Measurements from ENCODE around the gene ZNRF2.
A peak's percentile ranks its signal among the peaks of the same experiment; 100 is the strongest.

ZNRF2 gene

DNA sequence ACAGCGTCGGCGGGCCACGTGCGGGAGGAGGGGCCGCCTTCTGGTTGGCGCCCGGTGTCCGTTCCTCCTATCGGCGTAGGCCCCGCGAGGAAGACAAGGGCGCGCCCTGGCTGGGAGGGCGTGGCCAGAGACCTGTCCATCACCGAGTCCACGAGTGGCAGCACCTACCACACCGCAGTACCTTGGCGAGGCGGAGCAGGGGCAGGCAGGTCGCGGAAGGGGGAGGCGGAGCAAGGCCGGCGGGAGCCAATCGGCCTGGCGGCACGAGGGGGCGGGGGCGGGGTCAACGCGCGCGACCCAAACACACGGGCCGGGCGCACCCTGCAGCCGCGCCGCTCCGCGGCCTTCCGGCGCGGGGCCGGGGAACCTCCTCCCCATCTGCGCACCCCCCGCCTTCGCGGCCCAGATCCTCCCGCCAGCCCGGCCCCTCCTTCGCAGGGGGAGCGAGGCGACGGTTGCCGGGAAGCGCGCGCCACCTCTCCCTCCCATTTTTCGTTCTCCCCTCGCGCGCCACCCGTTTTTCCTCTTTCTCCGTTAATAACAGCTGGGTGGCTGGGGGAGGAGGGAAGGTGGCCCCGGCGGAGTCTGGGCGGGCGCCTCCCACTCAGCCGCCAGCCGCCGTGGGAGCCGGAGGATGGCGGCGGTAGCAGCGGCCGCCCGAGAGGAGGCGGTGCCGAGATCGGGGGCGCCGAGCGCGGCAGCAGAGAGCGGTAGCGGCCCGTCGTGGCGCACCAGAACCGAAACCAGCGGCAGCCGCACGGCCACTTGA, at the start of gene ZNRF2:
TSS of gene ZNRF2 (plus strand) at position 300 of the 769 bp plus-strand sequence. CDS start 761 bp downstream, outside the sequence.
- peak; percentile 100 for DNase-seq
- Histone ChIP-seq H3K27me3 (ENCODE audit: insufficient read depth, low read depth, severe bottlenecking) (no peaks in the 10 kb centered on the region), H3K4me3 (ENCODE audit: low read depth, low read length) (peak within 1 kb of the TSS; percentile 89), H3K27ac (peak within 1 kb of the TSS; percentile 97), H3K36me3 (no peaks in the 10 kb centered on the region), H3K9me3 (ENCODE audit: severe bottlenecking) (no peaks in the 10 kb centered on the region)
- TF ChIP-seq, protein P1, sequence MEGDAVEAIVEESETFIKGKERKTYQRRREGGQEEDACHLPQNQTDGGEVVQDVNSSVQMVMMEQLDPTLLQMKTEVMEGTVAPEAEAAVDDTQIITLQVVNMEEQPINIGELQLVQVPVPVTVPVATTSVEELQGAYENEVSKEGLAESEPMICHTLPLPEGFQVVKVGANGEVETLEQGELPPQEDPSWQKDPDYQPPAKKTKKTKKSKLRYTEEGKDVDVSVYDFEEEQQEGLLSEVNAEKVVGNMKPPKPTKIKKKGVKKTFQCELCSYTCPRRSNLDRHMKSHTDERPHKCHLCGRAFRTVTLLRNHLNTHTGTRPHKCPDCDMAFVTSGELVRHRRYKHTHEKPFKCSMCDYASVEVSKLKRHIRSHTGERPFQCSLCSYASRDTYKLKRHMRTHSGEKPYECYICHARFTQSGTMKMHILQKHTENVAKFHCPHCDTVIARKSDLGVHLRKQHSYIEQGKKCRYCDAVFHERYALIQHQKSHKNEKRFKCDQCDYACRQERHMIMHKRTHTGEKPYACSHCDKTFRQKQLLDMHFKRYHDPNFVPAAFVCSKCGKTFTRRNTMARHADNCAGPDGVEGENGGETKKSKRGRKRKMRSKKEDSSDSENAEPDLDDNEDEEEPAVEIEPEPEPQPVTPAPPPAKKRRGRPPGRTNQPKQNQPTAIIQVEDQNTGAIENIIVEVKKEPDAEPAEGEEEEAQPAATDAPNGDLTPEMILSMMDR (IDR thresholded peaks at IDR 0.05; ENCODE audit: low read depth, low read length), result peak; percentile 40; the same call in 1 of the 2 replicates

DNA sequence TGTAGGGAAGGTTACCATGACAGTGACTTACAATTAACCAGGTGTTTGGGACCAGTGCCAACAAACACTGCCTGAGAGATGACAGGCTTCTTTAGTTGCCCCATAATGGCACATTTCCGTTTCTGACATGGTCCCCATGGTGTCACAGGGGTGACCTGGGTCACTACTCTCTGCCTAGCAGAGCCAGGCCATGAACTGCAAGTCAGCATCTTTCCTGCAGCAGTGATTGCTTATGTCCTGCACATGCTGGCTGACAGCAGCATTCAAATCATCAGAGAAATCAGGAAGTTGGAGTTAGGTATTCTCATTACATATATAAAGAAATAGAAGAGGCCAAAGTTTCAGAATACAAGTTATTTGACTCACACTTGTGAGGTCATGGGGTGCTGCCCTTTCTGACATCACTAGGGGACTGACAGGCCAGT, 47.1 kb upstream of the ZNRF2 start:
- Histone ChIP-seq H3K27me3 (ENCODE audit: insufficient read depth, low read depth, severe bottlenecking) (no peaks in the 10 kb centered on the region), H3K36me3 (no peaks in the 10 kb centered on the region), H3K4me3 (ENCODE audit: low read depth, low read length) (no peak overlapping the region), H3K27ac (no peak overlapping the region), H3K9me3 (ENCODE audit: severe bottlenecking) (no peaks in the 10 kb centered on the region)
- TF ChIP-seq, protein P1 (IDR thresholded peaks at IDR 0.05; ENCODE audit: low read depth, low read length), result no peak
- no peak for DNase-seq

DNA sequence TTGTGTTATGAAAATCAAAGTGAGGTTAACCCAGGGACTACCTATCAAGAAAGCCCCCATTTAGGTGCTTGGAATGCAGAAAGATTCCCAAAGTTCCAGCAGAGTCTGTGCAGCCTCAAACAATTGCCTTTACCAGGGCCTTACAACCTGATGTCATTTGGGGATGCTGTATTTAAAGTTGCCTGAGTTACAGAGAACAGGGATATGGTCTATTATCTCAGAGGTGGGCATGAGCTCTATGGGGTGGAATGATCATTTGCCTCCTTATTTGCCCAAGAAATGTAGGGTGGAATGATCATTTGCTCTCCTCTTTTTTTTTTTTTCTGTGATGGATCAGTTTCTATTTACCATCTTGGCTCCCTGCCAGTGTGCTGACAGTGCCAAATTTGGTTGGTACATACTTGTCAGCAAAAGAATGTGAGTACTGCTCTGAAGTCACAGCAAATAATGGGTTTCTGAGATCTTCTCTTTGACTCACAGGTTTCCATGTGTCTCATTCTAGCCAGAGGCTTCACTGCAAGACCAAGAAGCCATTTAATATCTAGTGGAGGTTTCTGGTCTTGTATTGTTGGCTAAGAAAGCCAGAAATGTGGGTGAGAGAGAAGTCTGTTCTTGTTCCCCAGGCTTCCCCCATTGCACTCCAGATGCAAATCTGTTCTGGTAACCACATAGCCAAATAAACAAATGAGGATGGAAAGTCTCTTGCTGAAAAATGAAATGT, 45.5 kb upstream of the ZNRF2 start:
- DNase-seq, result no peak
- H3K27ac ChIP-seq, result no peak overlapping the region

DNA sequence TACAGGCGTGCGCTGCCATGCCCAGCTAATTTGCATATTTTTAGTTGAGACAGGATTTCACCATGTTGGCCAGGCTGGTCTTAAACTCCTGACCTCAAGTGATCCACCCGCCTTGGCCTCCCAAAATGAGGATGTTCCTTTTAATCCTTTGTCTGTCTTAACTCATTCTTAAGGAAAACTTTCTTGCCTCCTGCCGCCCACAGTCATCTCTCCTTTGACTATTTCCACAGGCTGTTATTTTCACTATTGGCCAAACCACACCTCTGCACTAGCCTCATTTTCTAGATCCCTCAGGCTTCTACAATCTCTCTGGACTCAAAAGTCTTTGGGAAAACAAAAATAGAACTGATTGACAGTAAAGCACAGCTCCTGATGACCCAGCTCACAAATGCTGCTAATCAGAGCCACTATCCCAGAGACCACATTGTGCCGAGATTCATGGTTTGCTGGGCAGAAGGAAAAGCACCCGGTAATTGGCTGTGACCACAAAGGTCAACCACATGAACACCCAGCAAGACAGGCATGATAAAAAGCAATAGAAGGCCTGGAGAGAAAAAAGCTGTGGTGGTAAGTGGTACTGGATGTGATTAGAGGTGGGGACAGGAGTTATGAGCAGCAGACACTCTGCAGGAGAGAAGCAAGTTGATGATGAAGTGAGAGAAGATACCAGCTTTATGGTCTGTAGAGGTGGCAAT, 44.1 kb upstream of the ZNRF2 start:
- H3K36me3 ChIP-seq, result no peaks in the 10 kb centered on the region
- H3K27ac ChIP-seq, result no peak overlapping the region
- TF ChIP-seq, protein P1 (IDR thresholded peaks at IDR 0.05; ENCODE audit: low read depth, low read length), result no peak
- H3K9me3 ChIP-seq (ENCODE audit: severe bottlenecking), result no peaks in the 10 kb centered on the region
- H3K4me3 ChIP-seq (ENCODE audit: low read depth, low read length), result no peak overlapping the region
- no peak for DNase-seq
- H3K27me3 ChIP-seq (ENCODE audit: insufficient read depth, low read depth, severe bottlenecking), result no peaks in the 10 kb centered on the region

More for the DNA sequence above, 45.5 kb upstream of the ZNRF2 start:
- Histone ChIP-seq H3K36me3 (no peaks in the 10 kb centered on the region), H3K9me3 (ENCODE audit: severe bottlenecking) (no peaks in the 10 kb centered on the region), H3K27me3 (ENCODE audit: insufficient read depth, low read depth, severe bottlenecking) (no peaks in the 10 kb centered on the region), H3K4me3 (ENCODE audit: low read depth, low read length) (no peak overlapping the region)
- TF ChIP-seq, protein P1 (IDR thresholded peaks at IDR 0.05; ENCODE audit: low read depth, low read length), result no peak

DNA sequence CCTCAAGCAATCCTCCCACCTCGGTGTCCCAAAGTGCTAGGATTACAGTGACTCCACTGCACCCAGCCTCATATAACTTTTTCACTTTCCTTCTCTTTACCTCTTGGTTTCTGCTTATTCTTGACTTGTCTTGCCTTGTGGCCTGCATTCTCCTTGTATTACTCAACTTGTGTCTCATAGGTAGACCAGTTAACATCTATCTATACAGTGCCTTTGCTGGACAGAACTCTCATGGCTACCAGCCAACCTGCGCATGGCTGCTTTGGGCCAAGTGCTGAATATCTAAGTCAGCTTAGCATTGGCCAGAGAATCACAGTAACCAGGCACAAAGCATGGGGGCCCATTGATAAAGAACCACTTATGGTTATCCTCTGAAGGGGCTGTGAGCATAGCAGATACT, 42.6 kb upstream of the ZNRF2 start:
- Histone ChIP-seq H3K9me3 (ENCODE audit: severe bottlenecking) (no peaks in the 10 kb centered on the region), H3K27ac (no peak overlapping the region), H3K27me3 (ENCODE audit: insufficient read depth, low read depth, severe bottlenecking) (no peaks in the 10 kb centered on the region), H3K36me3 (no peaks in the 10 kb centered on the region), H3K4me3 (ENCODE audit: low read depth, low read length) (no peak overlapping the region)
- TF ChIP-seq, protein P1 (IDR thresholded peaks at IDR 0.05; ENCODE audit: low read depth, low read length), result no peak
- no peak for DNase-seq

Measured in WERI-Rb-1 (cell line).